ENCODE data around the gene C4B.
"Not testable (repeated sequence)": the region's sequence is repeated elsewhere in the genome, so short reads cannot be mapped to it uniquely, and the experiment has no call there.

C4B gene

GRCh38 chr6:31980998-31981397, 33.6 kb upstream of the C4B start:
- not testable (repeated sequence) for H3K4me3 ChIP-seq (ENCODE audit: low read depth, low read length)

- H3K4me3 ChIP-seq (ENCODE audit: low read depth, low read length): not testable (repeated sequence)
Observed at GRCh38 chr6:31981744-31982143, 32.9 kb upstream of the C4B start, which contains the start of gene C4A. Gene C4A, plus strand, starts transcription at chr6:31982057. Its CDS starts 51 bp downstream, at chr6:31982108.

GRCh38 chr6:31989363-31989762, 25.2 kb upstream of the C4B start:
- not testable (repeated sequence) for H3K4me3 ChIP-seq (ENCODE audit: low read depth, low read length)

DNA sequence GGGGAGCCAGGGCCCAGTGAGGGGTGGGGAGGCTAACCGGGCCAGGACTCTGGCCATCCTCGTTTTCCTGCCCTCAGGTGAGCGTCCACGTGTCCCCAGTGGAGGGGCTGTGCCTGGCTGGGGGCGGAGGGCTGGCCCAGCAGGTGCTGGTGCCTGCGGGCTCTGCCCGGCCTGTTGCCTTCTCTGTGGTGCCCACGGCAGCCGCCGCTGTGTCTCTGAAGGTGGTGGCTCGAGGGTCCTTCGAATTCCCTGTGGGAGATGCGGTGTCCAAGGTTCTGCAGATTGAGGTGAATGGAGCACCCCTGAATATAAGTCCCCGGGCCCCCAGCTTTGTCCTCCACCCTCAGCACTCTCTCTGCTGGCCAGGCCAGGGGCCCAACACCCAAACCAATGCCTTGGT, 20.2 kb upstream of the C4B start:
- not testable (repeated sequence) for H3K4me3 ChIP-seq (ENCODE audit: low read depth, low read length)

DNA sequence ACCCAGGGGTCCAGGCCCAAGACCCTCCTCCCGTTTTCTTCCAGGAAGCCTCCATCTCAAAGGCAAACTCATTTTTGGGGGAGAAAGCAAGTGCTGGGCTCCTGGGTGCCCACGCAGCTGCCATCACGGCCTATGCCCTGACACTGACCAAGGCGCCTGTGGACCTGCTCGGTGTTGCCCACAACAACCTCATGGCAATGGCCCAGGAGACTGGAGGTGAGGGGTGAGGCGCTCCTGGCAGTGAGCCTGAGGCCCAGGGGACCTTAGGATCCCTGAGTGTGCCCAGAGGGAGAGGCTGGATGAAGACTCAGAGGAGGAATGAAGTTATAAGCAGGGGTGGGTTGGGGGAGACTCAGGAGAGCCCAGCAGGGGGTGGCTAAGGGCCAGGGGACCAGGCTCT, 18.2 kb upstream of the C4B start:
- not testable (repeated sequence) for H3K4me3 ChIP-seq (ENCODE audit: low read depth, low read length)

DNA sequence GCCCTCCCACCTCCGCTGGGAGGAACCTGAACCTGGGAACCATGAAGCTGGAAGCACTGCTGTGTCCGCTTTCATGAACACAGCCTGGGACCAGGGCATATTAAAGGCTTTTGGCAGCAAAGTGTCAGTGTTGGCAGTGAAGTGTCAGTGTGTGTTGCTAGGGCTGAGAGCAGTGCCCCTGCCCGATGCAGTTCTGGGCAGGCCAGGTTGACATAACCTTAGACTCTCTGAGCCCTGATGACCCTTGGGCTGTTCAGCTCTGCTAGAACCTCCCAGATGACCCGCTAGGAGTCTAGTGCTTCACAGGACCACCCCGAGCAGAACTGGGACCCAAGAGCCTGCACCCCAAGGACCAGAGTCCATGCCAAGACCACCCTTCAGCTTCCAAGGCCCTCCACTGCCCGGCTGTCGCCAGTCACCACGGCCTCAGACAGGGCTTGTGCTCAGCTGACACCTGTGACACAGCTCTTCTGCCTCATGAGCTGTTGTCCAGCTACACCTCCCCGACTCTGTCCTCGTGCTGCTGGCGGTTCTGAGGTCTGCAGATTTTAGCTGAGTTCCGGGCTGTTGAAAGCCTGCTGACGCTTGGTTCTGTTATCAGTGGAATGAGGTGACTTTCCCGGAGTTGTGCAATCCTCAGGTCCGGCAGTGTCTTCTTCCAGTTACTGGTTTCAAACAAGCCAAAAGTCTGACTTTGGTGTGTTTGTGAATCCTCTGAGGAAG, 11.9 kb upstream of the C4B start:
- not testable (repeated sequence) for H3K4me3 ChIP-seq (ENCODE audit: low read depth, low read length)

DNA sequence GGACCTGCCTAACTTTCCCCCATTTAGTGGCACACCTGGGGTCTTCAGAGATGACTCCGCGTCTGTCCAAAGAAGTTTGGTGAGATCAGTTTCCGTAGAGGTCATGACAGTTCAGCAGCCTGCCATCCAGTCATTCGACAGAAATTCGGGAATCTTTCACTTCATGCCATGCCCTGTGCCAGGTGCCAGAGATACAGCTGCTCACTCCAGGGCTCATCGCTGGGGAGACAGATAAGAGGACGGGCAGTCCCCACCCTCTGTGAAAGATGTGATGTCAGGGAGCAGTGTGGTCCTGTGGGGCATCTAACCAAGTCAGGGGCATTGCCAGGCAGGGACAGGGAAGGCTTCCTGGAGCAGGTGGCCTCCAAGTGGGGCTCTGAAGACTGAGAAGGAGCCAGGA, 11.3 kb upstream of the C4B start:
- H3K4me3 ChIP-seq (ENCODE audit: low read depth, low read length): not testable (repeated sequence)

GRCh38 chr6:32004393-32004792, 10.2 kb upstream of the C4B start:
- H3K4me3 ChIP-seq (ENCODE audit: low read depth, low read length): not testable (repeated sequence)

DNA sequence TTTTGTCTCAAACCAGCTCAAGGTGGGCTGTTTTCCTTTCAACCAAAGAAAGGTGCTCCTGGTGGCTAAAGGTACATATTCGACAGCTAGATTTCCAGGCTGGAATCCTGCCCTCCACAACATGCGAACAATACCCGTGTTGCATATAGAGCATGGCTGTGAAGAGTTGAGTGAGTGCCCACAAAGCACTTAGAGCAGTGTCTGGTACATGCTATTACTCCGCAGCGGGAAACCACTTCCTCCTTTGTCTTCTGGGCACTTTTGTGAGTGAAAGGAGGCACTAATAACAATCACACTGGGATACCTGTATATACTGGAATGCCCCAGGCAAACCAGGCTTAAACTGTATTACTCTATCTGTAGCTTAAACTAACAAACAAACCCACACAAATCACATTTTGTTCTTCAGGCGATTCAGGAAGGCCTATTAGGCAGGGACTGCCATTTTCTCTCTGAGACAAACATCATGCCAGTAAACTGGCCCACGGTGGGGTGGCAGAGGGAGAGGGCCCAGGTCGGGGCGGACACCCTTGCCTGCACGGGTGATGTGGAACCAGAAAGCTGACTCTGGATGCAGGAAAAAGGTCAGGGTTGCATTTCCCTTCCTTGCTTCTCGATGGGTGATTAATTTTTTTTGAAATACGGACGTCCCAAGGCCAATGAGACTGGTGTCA, 9.6 kb upstream of the C4B start:
- H3K4me3 ChIP-seq (ENCODE audit: low read depth, low read length): not testable (repeated sequence)

GRCh38 chr6:32005538-32005880, 9.1 kb upstream of the C4B start:
- H3K4me3 ChIP-seq (ENCODE audit: low read depth, low read length): not testable (repeated sequence)

DNA sequence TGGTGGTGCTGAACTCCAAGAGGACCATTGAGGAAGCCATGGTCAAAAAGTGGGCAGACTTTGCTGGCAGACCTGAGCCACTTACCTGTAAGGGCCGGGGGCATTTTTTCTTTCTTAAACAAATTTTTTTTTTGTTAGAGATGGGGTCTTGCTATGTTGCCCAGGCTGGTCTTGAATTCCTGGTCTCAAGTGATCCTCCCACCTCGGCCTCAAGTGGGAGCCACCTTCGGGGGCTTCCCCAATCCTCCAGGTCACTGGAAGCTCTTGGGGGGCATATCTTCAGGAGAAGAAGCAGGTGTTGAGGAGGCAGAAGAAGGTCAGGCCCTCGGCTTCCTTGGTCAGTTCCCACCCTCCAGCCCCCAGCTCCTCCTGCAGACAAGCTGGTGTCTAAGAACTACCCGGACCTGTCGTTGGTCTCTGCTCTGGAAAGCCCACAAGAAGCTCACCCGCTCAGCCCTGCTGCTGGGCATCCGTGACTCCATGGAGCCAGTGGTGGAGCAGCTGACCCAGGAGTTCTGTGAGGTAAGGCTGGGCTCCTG, 8.5 kb upstream of the C4B start:
- H3K4me3 ChIP-seq (ENCODE audit: low read depth, low read length): not testable (repeated sequence)

DNA sequence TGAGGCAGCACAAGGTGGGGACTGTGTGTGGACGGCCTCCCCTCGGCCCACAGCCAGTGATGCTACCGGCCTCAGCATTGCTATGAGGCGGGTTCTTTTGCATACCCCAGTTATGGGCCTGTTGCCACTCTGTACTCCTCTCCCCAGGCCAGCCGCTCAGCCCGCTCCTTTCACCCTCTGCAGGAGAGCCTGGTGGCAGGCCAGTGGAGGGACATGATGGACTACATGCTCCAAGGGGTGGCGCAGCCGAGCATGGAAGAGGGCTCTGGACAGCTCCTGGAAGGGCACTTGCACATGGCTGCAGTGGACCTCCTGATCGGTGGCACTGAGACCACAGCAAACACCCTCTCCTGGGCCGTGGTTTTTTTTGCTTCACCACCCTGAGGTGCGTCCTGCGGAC, 7.5 kb upstream of the C4B start:
- H3K4me3 ChIP-seq (ENCODE audit: low read depth, low read length): not testable (repeated sequence)

DNA sequence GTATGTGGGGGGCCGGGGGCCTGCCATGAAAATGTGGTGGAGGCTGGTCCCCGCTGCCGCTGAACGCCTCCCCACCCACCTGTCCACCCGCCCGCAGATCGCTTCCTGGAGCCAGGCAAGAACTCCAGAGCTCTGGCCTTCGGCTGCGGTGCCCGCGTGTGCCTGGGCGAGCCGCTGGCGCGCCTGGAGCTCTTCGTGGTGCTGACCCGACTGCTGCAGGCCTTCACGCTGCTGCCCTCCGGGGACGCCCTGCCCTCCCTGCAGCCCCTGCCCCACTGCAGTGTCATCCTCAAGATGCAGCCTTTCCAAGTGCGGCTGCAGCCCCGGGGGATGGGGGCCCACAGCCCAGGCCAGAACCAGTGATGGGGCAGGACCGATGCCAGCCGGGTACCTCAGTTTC, 6.6 kb upstream of the C4B start:
- not testable (repeated sequence) for H3K4me3 ChIP-seq (ENCODE audit: low read depth, low read length)

DNA sequence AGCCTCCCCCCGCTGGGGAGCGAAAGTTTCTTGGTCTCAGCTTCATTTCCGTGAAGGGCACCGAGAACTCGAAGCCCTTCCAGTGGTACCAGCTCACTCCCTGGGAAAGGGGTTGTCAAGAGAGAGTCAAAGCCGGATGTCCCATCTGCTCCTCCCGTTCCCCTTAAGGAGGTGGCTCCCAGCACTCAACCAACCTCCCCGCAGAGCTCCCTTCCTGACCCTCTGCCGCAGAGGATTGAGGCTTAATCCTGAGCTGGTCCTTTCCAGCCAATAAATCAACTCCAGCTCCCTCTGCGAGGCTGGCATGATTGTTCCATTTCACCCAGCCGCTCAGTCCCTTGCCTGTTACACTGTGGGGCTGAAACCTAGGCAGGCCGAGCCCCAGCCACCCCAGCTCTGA, 6.0 kb upstream of the C4B start:
- not testable (repeated sequence) for H3K4me3 ChIP-seq (ENCODE audit: low read depth, low read length)

GRCh38 chr6:32009537-32009936, 5.1 kb upstream of the C4B start:
- H3K4me3 ChIP-seq (ENCODE audit: low read depth, low read length): not testable (repeated sequence)

GRCh38 chr6:32010856-32011530, 3.6 kb upstream of the C4B start:
- not testable (repeated sequence) for H3K4me3 ChIP-seq (ENCODE audit: low read depth, low read length)

DNA sequence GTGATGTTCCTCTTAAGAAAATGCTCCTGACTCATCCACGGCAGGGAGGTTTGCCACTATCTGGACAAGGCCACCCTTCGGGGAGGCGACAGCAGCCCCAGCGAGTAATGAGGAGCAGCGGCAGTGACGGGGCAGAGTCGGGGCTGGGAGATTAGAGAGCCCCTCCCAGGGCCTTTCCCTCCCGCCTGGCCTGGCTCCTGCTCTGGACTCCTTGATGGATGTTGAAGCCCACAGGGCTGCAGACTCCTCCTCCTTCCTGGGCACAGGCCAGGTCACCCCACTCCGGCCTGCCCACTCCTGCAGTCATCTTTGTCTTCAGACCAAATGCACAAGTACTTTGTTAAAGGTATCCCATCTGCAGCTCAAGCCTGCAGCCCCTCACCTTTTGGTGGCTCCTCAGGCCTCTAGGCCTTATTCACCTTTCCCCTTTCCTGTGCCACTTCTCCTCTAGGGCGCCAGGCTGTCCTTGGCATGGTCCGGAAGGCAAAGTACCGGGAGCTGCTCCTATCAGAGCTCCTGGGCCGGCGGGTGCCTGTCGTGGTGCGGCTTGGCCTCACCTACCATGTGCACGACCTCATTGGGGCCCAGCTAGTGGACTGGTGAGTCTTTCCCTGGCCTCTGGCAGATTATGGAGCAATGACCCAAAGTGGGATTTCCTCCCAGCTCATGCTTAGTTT, 1.5 kb upstream of the C4B start:
- not testable (repeated sequence) for H3K4me3 ChIP-seq (ENCODE audit: low read depth, low read length)

- not testable (repeated sequence) for H3K4me3 ChIP-seq (ENCODE audit: low read depth, low read length)
Observed at GRCh38 chr6:32013738-32014137, 857 bp upstream of the C4B start.

DNA sequence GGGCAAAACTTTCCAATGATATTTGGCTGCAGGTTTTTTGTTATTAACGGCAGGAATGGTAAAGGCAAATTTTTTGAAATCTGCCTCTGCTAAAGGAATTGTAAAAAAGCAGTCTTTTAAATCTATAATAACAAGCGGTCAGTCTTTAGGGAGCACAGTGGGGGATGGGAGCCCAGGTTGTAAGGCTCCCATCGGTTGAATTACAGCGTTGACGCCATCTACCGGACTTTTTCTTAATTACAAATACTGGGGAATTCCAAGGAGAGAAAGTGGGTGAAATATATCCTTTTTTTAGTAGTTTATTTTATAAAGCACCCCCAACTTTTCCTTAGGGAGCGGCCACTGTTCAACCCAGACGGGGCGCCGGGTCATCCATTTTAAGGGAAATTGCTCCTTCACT, 7.5 kb downstream of the C4B start:
- not testable (repeated sequence) for H3K4me3 ChIP-seq (ENCODE audit: low read depth, low read length)

DNA sequence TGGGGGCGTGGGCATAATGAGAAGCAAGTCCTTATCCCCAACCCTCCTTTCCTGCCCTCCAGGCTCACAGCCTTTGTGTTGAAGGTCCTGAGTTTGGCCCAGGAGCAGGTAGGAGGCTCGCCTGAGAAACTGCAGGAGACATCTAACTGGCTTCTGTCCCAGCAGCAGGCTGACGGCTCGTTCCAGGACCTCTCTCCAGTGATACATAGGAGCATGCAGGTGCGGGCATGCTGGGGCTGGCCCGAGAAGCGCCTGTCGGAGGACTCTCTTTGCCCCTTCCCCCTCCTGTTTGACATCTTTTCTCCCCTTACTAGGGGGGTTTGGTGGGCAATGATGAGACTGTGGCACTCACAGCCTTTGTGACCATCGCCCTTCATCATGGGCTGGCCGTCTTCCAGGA, 14.0 kb downstream of the C4B start:
- not testable (repeated sequence) for H3K4me3 ChIP-seq (ENCODE audit: low read depth, low read length)

GRCh38 chr6:32029553-32029952, 15.0 kb downstream of the C4B start:
- not testable (repeated sequence) for H3K4me3 ChIP-seq (ENCODE audit: low read depth, low read length)

Data from iPS-11a (cell line).